HepG2 (cell line): Measurements from ENCODE around the gene GNAT2. TPM values are rescaled to one million over a fixed set of nuclear protein-coding genes. Genes with fewer than 3 reads are reported as not detected.

ENCODE experiments used
- ATAC-seq: fragments of 200-7000 bp; cut with Tn5 transposase; 3 replicates; pipeline ENCODE4 v1.9.1; 2020; ENCODE audit warnings: mild to moderate bottlenecking, moderate library complexity
- BruUV-seq: library from RNA; stranded (reverse); fragments of 400-500 nt; replicated peaks from 2 replicates; lab custom pipeline; 2021; lab: Mats Ljungman, UMichigan
- CTCF ChIA-PET: fragments of 300-600 bp; formaldehyde crosslinking; extraction: SDS; loops from one replicate; lab custom pipeline; 2021; ENCODE audit warnings: low total read pairs, inconsistent platforms, low intra/inter-chr PET ratio; lab: Yijun Ruan, JAX
- POLR2A ChIA-PET: fragments of 350-600 bp; sonication (Branson Sonifier 250); formaldehyde crosslinking; loops from one replicate; lab custom pipeline; 2020; ENCODE audit warnings: antibody characterized with exemption, inconsistent platforms; lab: Yijun Ruan, JAX
- DNase-seq: peaks from one replicate; pipeline ENCODE4 v3.0.0-alpha.2; 2015; ENCODE audit warnings: low spot score
- FAIRE-seq: peaks from 3 replicates; lab custom pipeline; 2011; peaks lifted over from hg19 to GRCh38; lab: Jason Lieb, UNC
- H2AFZ ChIP-seq: one replicate; pipeline ENCODE4 v1.6.1; 2011; ENCODE audit warnings: low read length, inconsistent platforms
- H3K27ac ChIP-seq: fragments of 300-600 bp; 3 replicates; pipeline ENCODE4 v1.8.0; 2011; ENCODE audit warnings: mixed run types, mild to moderate bottlenecking, mixed read lengths, low read length, inconsistent platforms; ENCODE audit not compliant: insufficient read depth; ENCODE audit errors: extremely low read length
- H3K27me3 ChIP-seq, 2 experiments: fragments of 200-600 bp in 1 of 2; 2 replicates in 1 of 2; 3 replicates in 1 of 2; pipeline versions ENCODE4 v1.6.0 to v1.8.0; 2011; ENCODE audit warnings: low read length in 2 of 2, mild to moderate bottlenecking in 2 of 2, moderate library complexity in 2 of 2, inconsistent platforms in 1 of 2; ENCODE audit not compliant: insufficient read depth in 2 of 2, control insufficient read depth in 1 of 2
- H3K36me3 ChIP-seq, 2 experiments: fragments of 200-600 bp in 1 of 2; replicated peaks in 1 of 2; 2 replicates in 1 of 2; 3 replicates in 1 of 2; pipeline versions ENCODE4 v1.5.1 to v1.8.0; 2011; ENCODE audit warnings: low read length in 2 of 2, inconsistent platforms in 1 of 2; ENCODE audit not compliant: insufficient read depth in 2 of 2, control insufficient read depth in 1 of 2
- H3K4me1 ChIP-seq: 2 replicates; pipeline ENCODE4 v1.5.1; 2012; ENCODE audit warnings: low read length, inconsistent platforms; ENCODE audit not compliant: insufficient read depth
- H3K4me2 ChIP-seq: 2 replicates; pipeline ENCODE4 v1.6.0; 2011; ENCODE audit warnings: low read depth, low read length, inconsistent platforms
- H3K4me3 ChIP-seq, 3 experiments: fragments of 200-600 bp in 1 of 3; sonication (generic), shearing (Covaris generic) in 1 of 3; replicated peaks in 1 of 3; 2 replicates each; pipeline ENCODE4 v1.5.1; 2011 to 2016; ENCODE audit warnings: low read length in 3 of 3, inconsistent platforms in 2 of 3, low read depth in 2 of 3, mild to moderate bottlenecking in 2 of 3, control low read depth in 1 of 3, mixed read lengths in 1 of 3; ENCODE audit not compliant: insufficient read depth in 1 of 3
- H3K79me2 ChIP-seq: one replicate; pipeline ENCODE4 v1.6.1; 2011; ENCODE audit warnings: low read length, inconsistent platforms; ENCODE audit not compliant: insufficient read depth
- H3K9ac ChIP-seq: 2 replicates; pipeline ENCODE4 v1.6.0; 2011; ENCODE audit warnings: mild to moderate bottlenecking, low read depth, low read length, inconsistent platforms; ENCODE audit not compliant: insufficient read depth
- H3K9me3 ChIP-seq: 2 replicates; pipeline ENCODE4 v1.5.1; 2012; ENCODE audit warnings: mild to moderate bottlenecking, low read length
- H4K20me1 ChIP-seq: 2 replicates; pipeline ENCODE4 v1.6.0; 2011; ENCODE audit warnings: inconsistent platforms, mild to moderate bottlenecking, low read length, moderate library complexity; ENCODE audit not compliant: insufficient read depth
- CBX1 ChIP-seq: IDR thresholded peaks from one replicate; pipeline ENCODE4 v1.6.1; 2016; ENCODE audit warnings: antibody characterized with exemption, low read depth
- CHCHD3 ChIP-seq: sonication (generic); formaldehyde crosslinking; IDR thresholded peaks from 2 replicates; pipeline ENCODE4 v1.8.0; 2022; ENCODE audit warnings: mild to moderate bottlenecking, missing genetic modification reagents, moderate library complexity
- CHD4 ChIP-seq: fragments of 200-600 bp; sonication (generic); IDR thresholded peaks from 2 replicates; pipeline ENCODE4 v1.7.0; 2017; ENCODE audit warnings: mild to moderate bottlenecking, low read length, borderline replicate concordance
- IRF2 ChIP-seq: IDR thresholded peaks from 2 replicates; pipeline ENCODE4 v1.6.1; 2018; ENCODE audit warnings: missing genetic modification reagents, missing compliant biosample characterization
- JUND ChIP-seq: sonication (generic); formaldehyde crosslinking; IDR thresholded peaks from 2 replicates; pipeline ENCODE4 v1.8.0; 2022; ENCODE audit warnings: mild to moderate bottlenecking, missing genetic modification reagents
- NCOA1 ChIP-seq: sonication (generic); formaldehyde crosslinking; IDR thresholded peaks from 2 replicates; pipeline ENCODE4 v1.9.0; 2021; ENCODE audit warnings: missing genetic modification reagents
- PATZ1 ChIP-seq: sonication (generic); formaldehyde crosslinking; IDR thresholded peaks from 2 replicates; pipeline ENCODE4 v1.4.0; 2020; ENCODE audit warnings: missing genetic modification reagents
- PAWR ChIP-seq: sonication (generic); formaldehyde crosslinking; IDR thresholded peaks from 2 replicates; pipeline ENCODE4 v1.4.0; 2020; ENCODE audit warnings: missing genetic modification reagents, mild to moderate bottlenecking, borderline replicate concordance
- RBM39 ChIP-seq: fragments of 200-400 bp; formaldehyde crosslinking; IDR thresholded peaks from one replicate; pipeline ENCODE4 v1.6.1; 2018; ENCODE audit warnings: antibody characterized with exemption, mild to moderate bottlenecking, low read depth, low read length; ENCODE audit not compliant: poor library complexity, severe bottlenecking
- TIGD3 ChIP-seq: sonication (generic); formaldehyde crosslinking; IDR thresholded peaks from 2 replicates; pipeline ENCODE4 v1.5.1; 2020; ENCODE audit warnings: mild to moderate bottlenecking, missing genetic modification reagents, borderline replicate concordance
- ZBTB25 ChIP-seq: IDR thresholded peaks from 2 replicates; pipeline ENCODE4 v1.6.1; 2018; ENCODE audit warnings: missing genetic modification reagents
- ZC3H4 ChIP-seq: sonication (generic); formaldehyde crosslinking; IDR thresholded peaks from 2 replicates; pipeline ENCODE4 v1.4.0; 2020; ENCODE audit warnings: missing genetic modification reagents, borderline replicate concordance
- ZNF30 ChIP-seq: sonication (generic); formaldehyde crosslinking; IDR thresholded peaks from 2 replicates; pipeline ENCODE4 v1.5.0; 2020; ENCODE audit warnings: mild to moderate bottlenecking, missing genetic modification reagents
- ZNF589 ChIP-seq: sonication (generic); formaldehyde crosslinking; conservative IDR thresholded peaks from 2 replicates; pipeline ENCODE4 v1.8.0; 2022; ENCODE audit warnings: mild to moderate bottlenecking, moderate library complexity, missing genetic modification reagents
- ZNF704 ChIP-seq: sonication (generic); formaldehyde crosslinking; IDR thresholded peaks from 2 replicates; pipeline ENCODE4 v1.8.1; 2023; ENCODE audit warnings: mild to moderate bottlenecking, inconsistent platforms, moderate library complexity, missing genetic modification reagents, borderline replicate concordance
- ZNF816 ChIP-seq: sonication (generic); formaldehyde crosslinking; IDR thresholded peaks from 2 replicates; pipeline ENCODE4 v1.8.0; 2022; ENCODE audit warnings: missing genetic modification reagents, mild to moderate bottlenecking, borderline replicate concordance
- WGBS: methylation state at CpG from one replicate; pipeline ENCODE4 v1.1.6; 2017; ENCODE audit warnings: low lambda C conversion rate; 5-methylcytosine and 5-hydroxymethylcytosine counted together
- in situ Hi-C: cut with HindIII; loops from 2 replicates; pipeline ENCODE4 v1.10.0; 2017; ENCODE audit warnings: low pct_unique_long_range_greater_than_20kb; ENCODE audit not compliant: extremely low pct_ligation_motif_present
- intact Hi-C: fragments of 100-400 bp; cut with micrococcal nuclease; formaldehyde crosslinking; loops from one replicate; pipeline ENCODE4 v1.10.0; 2022; ENCODE audit not compliant: unreplicated experiment
- polyA plus RNA-seq, 8 experiments: library from polyadenylated mRNA; depleted of rRNA in 3 of 8; stranded (reverse) in 7 of 8; unstranded in 1 of 8; fragments of >200 nt; fragmentation: Illumina TruSeq in 4 of 8; extraction: Trizol in 4 of 8; gene quantifications; 2 replicates each; pipeline versions ENCODE4 v1.2.1 to v1.2.3, GENCODE V29; 2011 to 2016; ENCODE audit warnings: low read depth in 4 of 8, missing spikeins in 1 of 8, mixed read lengths in 1 of 8; ENCODE audit not compliant: insufficient read depth in 1 of 8
- total RNA-seq, 5 experiments: library from RNA; depleted of rRNA; stranded (reverse); fragments of >200 nt; fragmentation: Illumina TruSeq; extraction: Trizol; gene quantifications; 2 replicates each; pipeline ENCODE4 v1.2.3, GENCODE V29; 2016; ENCODE audit warnings: low read depth in 1 of 5

Gene GNAT2
- total and polyA plus RNA-seq, 2 of the 13 experiments (the other 11 are each of a cell fraction or from before 2014, with no cell fraction given), result 0.08 to 0.20 TPM

- no peak for DNase-seq
- intact Hi-C loops (no loop called here), in situ Hi-C loops (no loop called here)
- WGBS, result 81% methylated on average over 12 of the region's 12 CpGs
- H3K27me3 ChIP-seq, result 0 out of 5 replicates have a peak, but pooled peaks cover 0 to 4% of the 10 kb centered on the region in 2 experiments
- no peak overlapping the region for H3K27ac ChIP-seq
- ATAC-seq, result no peak
- H2AFZ ChIP-seq, result no peak overlapping the region
- H4K20me1 ChIP-seq, result no peaks in the 10 kb centered on the region
- BruUV-seq, result no TSS peak
- POLR2A ChIA-PET, result interaction anchor here (2.2 kb wide), 1 partner anchor 14 kb away, joined by 12 read pairs; no protein-coding TSS in a partner anchor
- H3K79me2 ChIP-seq, result no peaks in the 10 kb centered on the region
- H3K9ac ChIP-seq, result no peak overlapping the region
- peaks cover 27% of the 10 kb centered on the region for H3K4me1 ChIP-seq
- H3K4me2 ChIP-seq, result no peak overlapping the region
- FAIRE-seq, result no peak
- H3K4me3 ChIP-seq, result no peak overlapping the region
- H3K9me3 ChIP-seq, result no peaks in the 10 kb centered on the region
- no peak for TF ChIP-seq ZBTB25 (CRISPR knock-in tag)
- TF ChIP-seq CHD4, result no peak
- TF ChIP-seq IRF2 (CRISPR knock-in tag), result no peak
- no peak for TF ChIP-seq ZNF816
- TF ChIP-seq CHCHD3, result no peak
- no peak for TF ChIP-seq ZNF30 (CRISPR knock-in tag)
- no peak for TF ChIP-seq TIGD3 (CRISPR knock-in tag)
- TF ChIP-seq CBX1, result no peak
- no peak for TF ChIP-seq PAWR (CRISPR knock-in tag)
- no peak for TF ChIP-seq ZNF704 (CRISPR knock-in tag)
- TF ChIP-seq RBM39, result no peak
- TF ChIP-seq PATZ1 (CRISPR knock-in tag), result no peak
- no peak for TF ChIP-seq NCOA1
- no peak for TF ChIP-seq ZC3H4 (CRISPR knock-in tag)
- TF ChIP-seq ZNF589 (CRISPR knock-in tag), result no peak
- TF ChIP-seq JUND, result no peak
- TF ChIP-seq, all 625 proteins: peak for 0
- CTCF ChIA-PET, result no interaction called here
- H3K36me3 ChIP-seq, result no peaks in the 10 kb centered on the region; a peak in 1 of 5 replicates
Observed at GRCh38 chr1:109654519-109654918, 35.1 kb upstream of the GNAT2 start.
